BJ (cell line): ENCODE measurements around the gene KRT82. TPM values are rescaled to one million over a fixed set of nuclear protein-coding genes. Genes with fewer than 3 reads are reported as not detected.

Experiments used
- CTCF ChIA-PET: fragments of 350-600 bp; formaldehyde crosslinking; extraction: SDS; loops from one replicate; lab custom pipeline; 2021; ENCODE audit warnings: antibody characterized with exemption, inconsistent platforms; lab: Yijun Ruan, JAX
- POLR2A ChIA-PET: fragments of 300-600 bp; sonication (Branson Sonifier 250); formaldehyde crosslinking; extraction: SDS; loops from one replicate; lab custom pipeline; 2021; ENCODE audit warnings: antibody characterized with exemption; lab: Charles Lee
- DNase-seq: peaks from one replicate; pipeline ENCODE4 v3.0.0-alpha.2; 2011; ENCODE audit warnings: low read depth
- H3K27me3 ChIP-seq: 2 replicates; pipeline ENCODE4 v1.6.0; 2011; ENCODE audit warnings: low read length; ENCODE audit not compliant: control insufficient read depth, insufficient read depth
- H3K36me3 ChIP-seq: 2 replicates; pipeline ENCODE4 v1.5.1; 2011; ENCODE audit warnings: low read length; ENCODE audit not compliant: control insufficient read depth, insufficient read depth
- H3K4me3 ChIP-seq: 2 replicates; pipeline ENCODE4 v1.5.1; 2011; ENCODE audit warnings: low read depth, mild to moderate bottlenecking, control low read depth, low read length
- CTCF ChIP-seq: IDR thresholded peaks from 2 replicates; pipeline ENCODE4 v1.5.1; 2011; ENCODE audit warnings: low read depth, mild to moderate bottlenecking, control low read depth, inconsistent platforms, low read length, moderate library complexity; ENCODE audit not compliant: insufficient read depth
- polyA plus RNA-seq: library from polyadenylated mRNA; depleted of rRNA; stranded (reverse); fragments of >200 nt; gene quantifications from 2 replicates; pipeline ENCODE4 v1.2.3, GENCODE V29; 2011

Gene KRT82
- polyA plus RNA-seq, 1 experiment, result not detected

GRCh38 chr12:52407918-52408317 lies 1.8 kb upstream of the KRT82 start:
- no peak for DNase-seq
- POLR2A ChIA-PET, result no interaction called here
- Histone ChIP-seq H3K27me3 (peaks cover 4% of the 10 kb centered on the region), H3K4me3 (no peak overlapping the region), H3K36me3 (no peaks in the 10 kb centered on the region)
- TF ChIP-seq CTCF, result no peak
- CTCF ChIA-PET, result no interaction called here

- peaks cover 8% of the 10 kb centered on the region for H3K27me3 ChIP-seq
- ChIA-PET CTCF (interaction anchor here (1.3 to 2.1 kb wide), 2 partner anchors 9 to 13 kb away, joined by 3 to 10 read pairs; no protein-coding TSS in a partner anchor), POLR2A (no interaction called here)
- no peak for DNase-seq
- H3K4me3 ChIP-seq, result no peak overlapping the region
- TF ChIP-seq CTCF, result no peak
- no peaks in the 10 kb centered on the region for H3K36me3 ChIP-seq
Measured at GRCh38 chr12:52404951-52405350, 1.2 kb downstream of the KRT82 start.

- POLR2A ChIA-PET, result no interaction called here
- CTCF ChIA-PET, result interaction anchor here (0.6 to 2.1 kb wide), 5 partner anchors 8 to 482 kb away, joined by 3 to 10 read pairs (median 3); no protein-coding TSS in a partner anchor
- Histone ChIP-seq H3K36me3 (no peaks in the 10 kb centered on the region), H3K27me3 (peaks cover 12% of the 10 kb centered on the region), H3K4me3 (no peak overlapping the region)
- TF ChIP-seq CTCF, result no peak
- DNase-seq, result no peak
Measured at GRCh38 chr12:52403561-52403960, 2.6 kb downstream of the KRT82 start.

GRCh38 chr12:52402873-52403540 lies 3.1 kb downstream of the KRT82 start:
- TF ChIP-seq CTCF, result no peak
- H3K4me3 ChIP-seq, result no peak overlapping the region
- peaks cover 13% of the 10 kb centered on the region for H3K27me3 ChIP-seq
- no peak for DNase-seq
- H3K36me3 ChIP-seq, result no peaks in the 10 kb centered on the region
- ChIA-PET CTCF (interaction anchor here (0.6 to 1.1 kb wide), 3 partner anchors 468 to 482 kb away, joined by 3 read pairs; no protein-coding TSS in a partner anchor), POLR2A (no interaction called here)

GRCh38 chr12:52402377-52402776 lies 3.8 kb downstream of the KRT82 start:
- TF ChIP-seq CTCF, result no peak
- Histone ChIP-seq H3K4me3 (no peak overlapping the region), H3K36me3 (no peaks in the 10 kb centered on the region), H3K27me3 (peaks cover 13% of the 10 kb centered on the region)
- ChIA-PET POLR2A (no interaction called here), CTCF (interaction anchor here (0.7 to 2.4 kb wide), 2 partner anchors 11 kb away, joined by 3 to 10 read pairs; no protein-coding TSS in a partner anchor)
- no peak for DNase-seq
